Panc1 (cell line): ENCODE measurements around the gene ZNF12. TPM values are rescaled to one million over a fixed set of nuclear protein-coding genes. Genes with fewer than 3 reads are reported as not detected.

Experiments
- ATAC-seq: fragments of 200-7000 bp; cut with Tn5 transposase; 2 replicates; pipeline ENCODE4 v1.9.1; 2020; ENCODE audit warnings: mild to moderate bottlenecking, moderate library complexity
- BruUV-seq: library from RNA; stranded (reverse); fragments of 400-500 nt; replicated peaks from 2 replicates; lab custom pipeline; 2021; lab: Mats Ljungman, UMichigan
- CTCF ChIA-PET: fragments of 300-600 bp; sonication (Branson Sonifier 250); formaldehyde crosslinking; loops from one replicate; lab custom pipeline; 2022; ENCODE audit warnings: antibody characterized with exemption; lab: Charles Lee
- POLR2A ChIA-PET: fragments of 300-600 bp; sonication (Branson Sonifier 250); formaldehyde crosslinking; loops from one replicate; lab custom pipeline; 2022; ENCODE audit warnings: antibody characterized with exemption; lab: Charles Lee
- DNase-seq: peaks from one replicate; pipeline ENCODE4 v3.0.0-alpha.2; 2010; ENCODE audit warnings: low read depth, low spot score
- H3K27ac ChIP-seq: 2 replicates; pipeline ENCODE4 v1.5.1; 2011; ENCODE audit warnings: mild to moderate bottlenecking, low read length, inconsistent platforms
- H3K27me3 ChIP-seq: fragments of 200-500 bp; sonication (Bioruptor generic); 2 replicates; pipeline ENCODE4 v1.6.0; 2014; ENCODE audit warnings: low read length, inconsistent platforms; ENCODE audit not compliant: control insufficient read depth, insufficient read depth
- H3K36me3 ChIP-seq: fragments of 200-500 bp; sonication (Bioruptor generic); 2 replicates; pipeline ENCODE4 v1.5.1; 2014; ENCODE audit warnings: inconsistent platforms, mild to moderate bottlenecking, low read length, moderate library complexity; ENCODE audit not compliant: control insufficient read depth, insufficient read depth
- H3K4me1 ChIP-seq: 2 replicates; pipeline ENCODE4 v1.5.1; 2011; ENCODE audit warnings: inconsistent platforms, mild to moderate bottlenecking, low read length, moderate library complexity; ENCODE audit not compliant: control insufficient read depth, insufficient read depth
- H3K4me3 ChIP-seq, 2 experiments: 2 replicates each; pipeline ENCODE4 v1.5.1; 2011 to 2012; ENCODE audit warnings: low read depth in 2 of 2, low read length in 2 of 2, mild to moderate bottlenecking in 2 of 2, inconsistent platforms in 1 of 2, moderate library complexity in 1 of 2
- H3K9me3 ChIP-seq: fragments of 200-500 bp; sonication (Bioruptor generic); 2 replicates; pipeline ENCODE4 v1.5.1; 2014; ENCODE audit warnings: low read depth, mild to moderate bottlenecking, inconsistent platforms, low read length, moderate library complexity; ENCODE audit not compliant: control insufficient read depth, insufficient read depth
- POLR2AphosphoS5 ChIP-seq: IDR thresholded peaks from 2 replicates; pipeline ENCODE4 v1.6.1; 2012; ENCODE audit warnings: mild to moderate bottlenecking, low read depth, low read length, moderate library complexity
- SIN3A ChIP-seq: IDR thresholded peaks from 2 replicates; pipeline ENCODE4 v1.6.1; 2012; ENCODE audit warnings: low read depth, mild to moderate bottlenecking, low read length, moderate library complexity, borderline replicate concordance; ENCODE audit not compliant: insufficient read depth
- TCF7L2 ChIP-seq: IDR thresholded peaks from 2 replicates; pipeline ENCODE4 v1.6.1; 2011; ENCODE audit warnings: mild to moderate bottlenecking, low read depth, low read length, inconsistent platforms
- in situ Hi-C: cut with HindIII; loops from 2 replicates; pipeline ENCODE4 v1.10.0; 2016; ENCODE audit warnings: low sequenced_read_pairs, low pct_unique_long_range_greater_than_20kb
- intact Hi-C: fragments of 100-400 bp; cut with micrococcal nuclease; formaldehyde crosslinking; loops from one replicate; pipeline ENCODE4 v1.10.0; 2022; ENCODE audit not compliant: unreplicated experiment
- total RNA-seq: library from RNA; stranded (reverse); gene quantifications from one replicate; pipeline ENCODE4 v1.2.1, GENCODE V29; 2021; ENCODE audit not compliant: unreplicated experiment
- TF ChIP-seq, protein P1 (sequence below): fragments of 450-650 bp; IDR thresholded peaks from 2 replicates; pipeline ENCODE4 v1.5.1; 2017; ENCODE audit warnings: mild to moderate bottlenecking
- TF ChIP-seq, protein P2 (sequence below), 2 experiments: IDR thresholded peaks; 2 replicates each; pipeline ENCODE4 v1.6.1; 2011 to 2012; ENCODE audit warnings: low read depth in 2 of 2, control low read depth in 1 of 2, low read length in 1 of 2, mild to moderate bottlenecking in 1 of 2, moderate library complexity in 1 of 2; ENCODE audit not compliant: insufficient read depth in 1 of 2

ZNF12 gene
- total RNA-seq, 1 experiment from 2014 or later: 37.3 TPM

DNA sequence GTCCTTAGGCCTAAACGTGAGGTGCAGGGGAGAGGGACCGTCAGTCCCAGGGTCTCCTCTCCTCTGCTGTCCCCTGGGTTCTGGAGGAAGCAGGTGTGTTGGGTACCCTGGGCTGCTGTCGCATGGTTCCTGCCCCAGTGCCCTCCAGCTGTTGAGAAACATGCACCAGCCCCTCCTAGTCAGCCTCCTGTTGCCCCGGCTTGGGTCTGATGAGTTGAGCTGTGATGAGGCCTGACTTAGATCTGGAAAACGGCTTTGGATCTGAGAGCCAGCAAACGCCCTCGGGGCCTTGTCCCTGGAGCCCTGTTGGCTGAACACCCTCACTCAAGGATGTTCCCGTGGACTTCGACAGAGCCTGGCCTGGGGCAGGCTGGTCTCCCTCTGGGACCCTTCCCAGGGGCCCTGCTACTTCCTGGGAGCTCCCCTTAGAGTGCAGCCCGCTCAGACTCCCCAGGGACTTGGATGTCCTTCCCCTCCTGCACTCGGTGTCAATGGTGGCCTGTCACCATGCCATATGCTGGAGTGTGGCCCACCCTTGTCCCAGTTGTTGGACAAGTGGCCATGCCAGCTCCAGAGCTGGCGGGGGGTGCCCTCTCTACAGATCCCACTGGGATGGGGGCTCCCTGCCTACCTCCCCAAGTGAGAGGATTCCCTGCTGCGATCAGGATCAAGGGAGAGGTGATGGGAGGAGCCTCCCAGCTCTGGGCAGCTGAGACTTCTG is 57.3 kb downstream of the ZNF12 start:
- POLR2A ChIA-PET: no interaction called here
- BruUV-seq: no TSS peak
- ATAC-seq: no peak

DNA sequence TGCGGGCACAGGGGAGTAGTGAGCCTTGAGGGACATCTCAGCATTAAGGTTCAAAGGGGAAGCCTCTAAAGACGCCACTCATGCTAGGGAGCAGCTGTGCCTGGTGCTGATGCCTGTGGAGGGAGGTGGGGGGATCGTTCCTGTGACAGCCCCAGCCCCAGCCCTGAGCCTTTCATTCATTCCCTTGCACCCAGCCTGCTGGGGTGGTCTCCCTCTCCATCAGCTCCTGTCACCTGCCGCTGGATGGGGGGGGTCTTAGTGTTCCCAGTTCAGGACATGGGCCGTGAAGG is 58.0 kb downstream of the ZNF12 start:
- POLR2A ChIA-PET: no interaction called here
- CTCF ChIA-PET: no interaction called here
- DNase-seq (no peak), ATAC-seq (no peak)
- in situ Hi-C loops: no loop called here
- BruUV-seq: no TSS peak
- H3K27me3 ChIP-seq: no peaks in the 10 kb centered on the region
- no peak overlapping the region for H3K4me3 ChIP-seq
- no peaks in the 10 kb centered on the region for H3K4me1 ChIP-seq
- TF ChIP-seq, protein P1, sequence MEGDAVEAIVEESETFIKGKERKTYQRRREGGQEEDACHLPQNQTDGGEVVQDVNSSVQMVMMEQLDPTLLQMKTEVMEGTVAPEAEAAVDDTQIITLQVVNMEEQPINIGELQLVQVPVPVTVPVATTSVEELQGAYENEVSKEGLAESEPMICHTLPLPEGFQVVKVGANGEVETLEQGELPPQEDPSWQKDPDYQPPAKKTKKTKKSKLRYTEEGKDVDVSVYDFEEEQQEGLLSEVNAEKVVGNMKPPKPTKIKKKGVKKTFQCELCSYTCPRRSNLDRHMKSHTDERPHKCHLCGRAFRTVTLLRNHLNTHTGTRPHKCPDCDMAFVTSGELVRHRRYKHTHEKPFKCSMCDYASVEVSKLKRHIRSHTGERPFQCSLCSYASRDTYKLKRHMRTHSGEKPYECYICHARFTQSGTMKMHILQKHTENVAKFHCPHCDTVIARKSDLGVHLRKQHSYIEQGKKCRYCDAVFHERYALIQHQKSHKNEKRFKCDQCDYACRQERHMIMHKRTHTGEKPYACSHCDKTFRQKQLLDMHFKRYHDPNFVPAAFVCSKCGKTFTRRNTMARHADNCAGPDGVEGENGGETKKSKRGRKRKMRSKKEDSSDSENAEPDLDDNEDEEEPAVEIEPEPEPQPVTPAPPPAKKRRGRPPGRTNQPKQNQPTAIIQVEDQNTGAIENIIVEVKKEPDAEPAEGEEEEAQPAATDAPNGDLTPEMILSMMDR: no peak
- TF ChIP-seq, protein P2, sequence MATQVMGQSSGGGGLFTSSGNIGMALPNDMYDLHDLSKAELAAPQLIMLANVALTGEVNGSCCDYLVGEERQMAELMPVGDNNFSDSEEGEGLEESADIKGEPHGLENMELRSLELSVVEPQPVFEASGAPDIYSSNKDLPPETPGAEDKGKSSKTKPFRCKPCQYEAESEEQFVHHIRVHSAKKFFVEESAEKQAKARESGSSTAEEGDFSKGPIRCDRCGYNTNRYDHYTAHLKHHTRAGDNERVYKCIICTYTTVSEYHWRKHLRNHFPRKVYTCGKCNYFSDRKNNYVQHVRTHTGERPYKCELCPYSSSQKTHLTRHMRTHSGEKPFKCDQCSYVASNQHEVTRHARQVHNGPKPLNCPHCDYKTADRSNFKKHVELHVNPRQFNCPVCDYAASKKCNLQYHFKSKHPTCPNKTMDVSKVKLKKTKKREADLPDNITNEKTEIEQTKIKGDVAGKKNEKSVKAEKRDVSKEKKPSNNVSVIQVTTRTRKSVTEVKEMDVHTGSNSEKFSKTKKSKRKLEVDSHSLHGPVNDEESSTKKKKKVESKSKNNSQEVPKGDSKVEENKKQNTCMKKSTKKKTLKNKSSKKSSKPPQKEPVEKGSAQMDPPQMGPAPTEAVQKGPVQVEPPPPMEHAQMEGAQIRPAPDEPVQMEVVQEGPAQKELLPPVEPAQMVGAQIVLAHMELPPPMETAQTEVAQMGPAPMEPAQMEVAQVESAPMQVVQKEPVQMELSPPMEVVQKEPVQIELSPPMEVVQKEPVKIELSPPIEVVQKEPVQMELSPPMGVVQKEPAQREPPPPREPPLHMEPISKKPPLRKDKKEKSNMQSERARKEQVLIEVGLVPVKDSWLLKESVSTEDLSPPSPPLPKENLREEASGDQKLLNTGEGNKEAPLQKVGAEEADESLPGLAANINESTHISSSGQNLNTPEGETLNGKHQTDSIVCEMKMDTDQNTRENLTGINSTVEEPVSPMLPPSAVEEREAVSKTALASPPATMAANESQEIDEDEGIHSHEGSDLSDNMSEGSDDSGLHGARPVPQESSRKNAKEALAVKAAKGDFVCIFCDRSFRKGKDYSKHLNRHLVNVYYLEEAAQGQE (IDR thresholded peaks at IDR 0.05; ENCODE audit: insufficient read depth in 1 of 2, low read depth in 2 of 2, low read length in 1 of 2): no peak
- TF ChIP-seq TCF7L2 (no peak), SIN3A (no peak), POLR2AphosphoS5 (no peak)
- no peak overlapping the region for H3K27ac ChIP-seq
- H3K9me3 ChIP-seq: no peaks in the 10 kb centered on the region; the same call in 1 of the 2 replicates
- H3K36me3 ChIP-seq: no peaks in the 10 kb centered on the region; the same call in 1 of the 2 replicates
- intact Hi-C loops: no loop called here

More for the DNA sequence above, 57.3 kb downstream of the ZNF12 start:
- in situ Hi-C loops: no loop called here
- TF ChIP-seq, protein P1: no peak
- no peak for TF ChIP-seq SIN3A
- no peak for TF ChIP-seq TCF7L2
- TF ChIP-seq POLR2AphosphoS5: no peak
- TF ChIP-seq, protein P2 (IDR thresholded peaks at IDR 0.05; ENCODE audit: insufficient read depth in 1 of 2, low read depth in 2 of 2, low read length in 1 of 2): no peak
- H3K4me3 ChIP-seq: no peak overlapping the region
- H3K36me3 ChIP-seq: no peaks in the 10 kb centered on the region; the same call in 1 of the 2 replicates
- no peaks in the 10 kb centered on the region for H3K27me3 ChIP-seq
- H3K27ac ChIP-seq: no peak overlapping the region
- H3K9me3 ChIP-seq: no peaks in the 10 kb centered on the region; the same call in 1 of the 2 replicates
- no peaks in the 10 kb centered on the region for H3K4me1 ChIP-seq
- DNase-seq: no peak
- CTCF ChIA-PET: no interaction called here
- intact Hi-C loops: no loop called here
